ENCODE measurements around the gene RPS6KA5. TPM values are rescaled to one million over a fixed set of nuclear protein-coding genes. Genes with fewer than 3 reads are reported as not detected.
"Not testable (repeated sequence)": the region's sequence is repeated elsewhere in the genome, so short reads cannot be mapped to it uniquely, and the experiment has no call there.

Gene RPS6KA5
- total RNA-seq, 4 donors from 2014 or later: 5.8 to 18.4 (median 9.8) TPM

DNA sequence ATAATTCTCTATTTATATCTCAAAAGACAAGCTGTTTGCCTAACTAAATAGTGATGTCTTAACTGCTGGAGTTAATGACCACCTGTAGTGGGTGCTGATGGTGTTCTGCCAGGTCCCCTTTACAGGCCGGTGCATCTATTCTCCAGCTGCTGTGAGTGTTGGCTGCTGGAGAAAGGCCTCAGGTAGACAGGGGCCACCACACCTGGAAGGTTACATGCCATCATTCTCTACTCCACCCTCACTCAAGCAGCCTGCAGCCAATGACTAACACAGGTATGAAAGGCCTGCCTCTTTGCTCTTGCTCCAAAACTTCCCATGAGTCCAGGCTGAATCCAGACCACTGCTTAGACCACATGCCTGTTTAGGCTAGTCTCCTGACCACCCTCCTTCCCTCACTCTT, 73.9 kb downstream of the RPS6KA5 start:
- no peak for TF ChIP-seq POLR2A (IDR thresholded peaks at IDR 0.05)
- TF ChIP-seq CTCF (IDR thresholded peaks at IDR 0.05 in 4 of 5, conservative IDR thresholded peaks at IDR 0.05 in 1 of 5): no peak
- intact Hi-C loops (cut with DNase I; ENCODE audit: low total_unique reads): no loop called here
- Histone ChIP-seq H3K27ac (no peak overlapping the region), H3K36me3 (no peaks in the 10 kb centered on the region), H3K4me1 (no peaks in the 10 kb centered on the region), H3K4me3 (no peak overlapping the region), H3K9me3 (no peaks in the 10 kb centered on the region), H3K27me3 (no peaks in the 10 kb centered on the region)
- in situ Hi-C loops (cut with MboI; ENCODE audit: low sequenced_read_pairs in 4 of 4): no loop called here
- ATAC-seq (no peak), DNase-seq (no peak)

- H3K27ac ChIP-seq: no peak overlapping the region
- no peaks in the 10 kb centered on the region for H3K36me3 ChIP-seq
- no peak overlapping the region for H3K4me3 ChIP-seq
- no peaks in the 10 kb centered on the region for H3K27me3 ChIP-seq
- no peak for ATAC-seq
- intact Hi-C loops (cut with DNase I; ENCODE audit: low total_unique reads) (no loop called here), in situ Hi-C loops (cut with MboI; ENCODE audit: low sequenced_read_pairs in 4 of 4) (no loop called here)
- no peaks in the 10 kb centered on the region for H3K9me3 ChIP-seq
- TF ChIP-seq CTCF (IDR thresholded peaks at IDR 0.05 in 4 of 5, conservative IDR thresholded peaks at IDR 0.05 in 1 of 5): no peak
- no peak for TF ChIP-seq POLR2A (IDR thresholded peaks at IDR 0.05)
- DNase-seq: no peak
- no peaks in the 10 kb centered on the region for H3K4me1 ChIP-seq
Observed at GRCh38 chr14:90985601-90986242, 74.7 kb downstream of the RPS6KA5 start.

DNA sequence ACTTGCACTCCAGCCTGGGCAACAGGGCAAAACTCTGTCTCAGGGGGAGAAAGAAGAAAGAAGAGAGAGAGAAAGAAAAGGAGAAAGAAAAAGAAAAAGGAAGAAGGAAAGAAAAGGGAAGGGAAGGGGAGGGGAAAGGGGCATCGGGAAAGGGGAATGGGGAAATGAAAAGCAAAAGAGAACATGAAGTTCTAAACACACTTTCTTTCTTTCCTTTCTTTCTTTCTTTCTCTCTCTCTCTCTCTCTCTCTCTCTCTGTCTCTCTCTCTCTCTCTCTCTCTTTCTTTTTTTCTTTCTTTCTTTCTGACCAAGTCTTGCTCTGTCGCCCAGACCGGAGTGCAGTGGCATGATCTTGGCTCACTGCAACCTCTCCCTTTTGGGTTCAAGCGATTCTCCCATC, 76.9 kb downstream of the RPS6KA5 start:
- no peak overlapping the region for H3K4me3 ChIP-seq
- intact Hi-C loops (cut with DNase I; ENCODE audit: low total_unique reads) (no loop called here), in situ Hi-C loops (cut with MboI; ENCODE audit: low sequenced_read_pairs in 4 of 4) (no loop called here)
- no peaks in the 10 kb centered on the region for H3K36me3 ChIP-seq
- H3K9me3 ChIP-seq: no peaks in the 10 kb centered on the region
- no peak for TF ChIP-seq POLR2A (IDR thresholded peaks at IDR 0.05)
- no peak for TF ChIP-seq CTCF (IDR thresholded peaks at IDR 0.05 in 4 of 5, conservative IDR thresholded peaks at IDR 0.05 in 1 of 5)
- ATAC-seq: no peak
- no peak for DNase-seq
- no peak overlapping the region for H3K27ac ChIP-seq
- H3K27me3 ChIP-seq: no peaks in the 10 kb centered on the region
- H3K4me1 ChIP-seq: peaks cover 0 to under 1% of the 10 kb centered on the region in 2 donors

GRCh38 chr14:90981636-90982035, 78.8 kb downstream of the RPS6KA5 start:
- intact Hi-C loops (cut with DNase I; ENCODE audit: low total_unique reads): no loop called here
- ATAC-seq: no peak

DNA sequence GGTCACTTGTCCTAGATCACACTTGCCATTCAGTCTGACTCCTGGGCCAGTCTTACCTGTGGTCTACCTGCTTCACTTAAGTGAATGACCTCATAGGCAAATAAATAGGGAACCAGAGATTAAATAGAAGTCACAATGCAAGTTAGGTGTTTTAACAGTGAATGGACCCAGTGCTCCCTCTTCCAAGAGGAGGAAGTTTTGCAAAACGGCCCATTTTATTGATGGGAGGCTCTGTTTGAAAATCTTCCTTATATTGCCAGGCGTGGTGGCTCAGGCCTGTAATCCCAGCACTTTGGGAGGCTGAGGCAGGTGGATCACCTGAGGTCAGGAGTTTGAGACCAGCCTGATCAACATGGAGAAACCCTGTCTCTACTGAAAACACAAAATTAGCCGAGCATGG, 79.8 kb downstream of the RPS6KA5 start:
- H3K27ac ChIP-seq; intact Hi-C loops (cut with DNase I; ENCODE audit: low total_unique reads); H3K9me3 ChIP-seq; H3K4me3 ChIP-seq; ATAC-seq; in situ Hi-C loops (cut with MboI; ENCODE audit: low sequenced_read_pairs in 4 of 4); H3K4me1 ChIP-seq; H3K36me3 ChIP-seq; H3K27me3 ChIP-seq; DNase-seq: not testable (repeated sequence)

More at GRCh38 chr14:90981636-90982035, 78.8 kb downstream of the RPS6KA5 start:
- Histone ChIP-seq H3K27ac (no peak overlapping the region), H3K27me3 (no peaks in the 10 kb centered on the region), H3K4me1 (peaks cover 0 to 5% of the 10 kb centered on the region in 2 donors), H3K36me3 (peaks cover 0 to 6% of the 10 kb centered on the region in 2 donors), H3K9me3 (no peaks in the 10 kb centered on the region), H3K4me3 (no peak overlapping the region)
- TF ChIP-seq POLR2A (IDR thresholded peaks at IDR 0.05): no peak
- no peak for TF ChIP-seq CTCF (IDR thresholded peaks at IDR 0.05 in 4 of 5, conservative IDR thresholded peaks at IDR 0.05 in 1 of 5)
- no peak for DNase-seq
- in situ Hi-C loops (cut with MboI; ENCODE audit: low sequenced_read_pairs in 4 of 4): no loop called here

Data from gastrocnemius medialis (tissue), 4 donors.